Vagina (tissue), 2 donors: ENCODE data around the gene FADS2. TPM values are rescaled to one million over a fixed set of nuclear protein-coding genes. Genes with fewer than 3 reads are reported as not detected.
A peak's percentile ranks its signal among the peaks of the same experiment; 100 is the strongest.

ENCODE experiments used
- DNase-seq, 2 donors: peaks; one replicate each; pipeline ENCODE4 v3.0.0-alpha.2; 2017; ENCODE audit errors: extremely low spot score in 2 of 2
- H3K27ac ChIP-seq: fragments of 200-600 bp; sonication (generic); one replicate; pipeline ENCODE4 v1.5.1; 2019
- H3K27me3 ChIP-seq: fragments of 200-600 bp; sonication (generic); one replicate; pipeline ENCODE4 v1.5.1; 2019
- H3K36me3 ChIP-seq, 2 donors: fragments of 200-600 bp; sonication (generic); one replicate each; pipeline ENCODE4 v1.5.1; 2017 to 2019
- H3K4me1 ChIP-seq: fragments of 200-600 bp; sonication (generic); one replicate; pipeline ENCODE4 v1.5.1; 2019
- H3K4me3 ChIP-seq, 2 donors: fragments of 200-600 bp; sonication (generic); 1 replicate in 1 of 2; 2 replicates in 1 of 2; pipeline ENCODE4 v1.5.1; 2016 to 2019
- H3K9me3 ChIP-seq: fragments of 200-600 bp; sonication (generic); one replicate; pipeline ENCODE4 v1.5.1; 2019
- CTCF ChIP-seq, 3 experiments: fragments of 450-650 bp in 2 of 3; fragments of 200-600 bp in 1 of 3; sonication (generic) in 1 of 3; IDR thresholded peaks; one replicate each; pipeline ENCODE4 v1.5.1; 2017 to 2019; ENCODE audit warnings: antibody characterized with exemption in 3 of 3, mild to moderate bottlenecking in 2 of 3, moderate library complexity in 2 of 3
- POLR2A ChIP-seq, 2 donors: fragments of 450-650 bp; IDR thresholded peaks; one replicate each; pipeline ENCODE4 v1.6.1; 2017; ENCODE audit warnings: antibody characterized with exemption in 2 of 2, mild to moderate bottlenecking in 2 of 2, moderate library complexity in 2 of 2
- POLR2AphosphoS5 ChIP-seq, 2 donors: sonication (generic); formaldehyde crosslinking; IDR thresholded peaks; one replicate each; pipeline ENCODE4 v1.9.0; 2017; ENCODE audit warnings: antibody characterized with exemption in 2 of 2, mild to moderate bottlenecking in 2 of 2, low read depth in 1 of 2; ENCODE audit not compliant: insufficient read depth in 1 of 2
- intact Hi-C: fragments of 100-400 bp; cut with DNase I; formaldehyde crosslinking; loops from one replicate; pipeline ENCODE4 v1.15.1; 2023
- total RNA-seq: library from RNA; depleted of rRNA; stranded (reverse); fragments of >200 nt; gene quantifications from one replicate; pipeline ENCODE4 v1.2.3, GENCODE V29; 2016

FADS2 gene
- total RNA-seq, 1 donor from 2014 or later, result 25.5 TPM

- Histone ChIP-seq H3K4me1 (no peaks in the 10 kb centered on the region), H3K9me3 (no peaks in the 10 kb centered on the region), H3K27ac (no peak overlapping the region), H3K36me3 (peaks cover 0 to 44% of the 10 kb centered on the region in 2 donors), H3K27me3 (no peaks in the 10 kb centered on the region), H3K4me3 (no peak overlapping the region)
- no peak for DNase-seq
- no peak for TF ChIP-seq POLR2A (IDR thresholded peaks at IDR 0.05)
- no peak for TF ChIP-seq CTCF (IDR thresholded peaks at IDR 0.05)
- no peak for TF ChIP-seq POLR2AphosphoS5 (IDR thresholded peaks at IDR 0.05; ENCODE audit: insufficient read depth in 1 of 2, low read depth in 1 of 2)
- intact Hi-C loops, result no loop called here
These were observed 43.6 kb upstream of the FADS2 start for GRCh38 chr11:61784506-61784805.

GRCh38 chr11:61785837-61786402 lies 42.2 kb upstream of the FADS2 start:
- no peaks in the 10 kb centered on the region for H3K27me3 ChIP-seq
- peaks cover 11% of the 10 kb centered on the region for H3K4me1 ChIP-seq
- TF ChIP-seq POLR2AphosphoS5 (IDR thresholded peaks at IDR 0.05; ENCODE audit: insufficient read depth in 1 of 2, low read depth in 1 of 2) (no peak), POLR2A (IDR thresholded peaks at IDR 0.05) (no peak), CTCF (IDR thresholded peaks at IDR 0.05) (no peak)
- intact Hi-C loops, result loop anchor here (5.0 kb wide), 1 partner anchor 161 kb away; no protein-coding TSS in a partner anchor
- H3K9me3 ChIP-seq, result no peaks in the 10 kb centered on the region
- H3K36me3 ChIP-seq, result peaks cover 0 to 53% of the 10 kb centered on the region in 2 donors
- no peak for DNase-seq
- H3K4me3 ChIP-seq, result no peak overlapping the region
- H3K27ac ChIP-seq, result no peak overlapping the region

DNA sequence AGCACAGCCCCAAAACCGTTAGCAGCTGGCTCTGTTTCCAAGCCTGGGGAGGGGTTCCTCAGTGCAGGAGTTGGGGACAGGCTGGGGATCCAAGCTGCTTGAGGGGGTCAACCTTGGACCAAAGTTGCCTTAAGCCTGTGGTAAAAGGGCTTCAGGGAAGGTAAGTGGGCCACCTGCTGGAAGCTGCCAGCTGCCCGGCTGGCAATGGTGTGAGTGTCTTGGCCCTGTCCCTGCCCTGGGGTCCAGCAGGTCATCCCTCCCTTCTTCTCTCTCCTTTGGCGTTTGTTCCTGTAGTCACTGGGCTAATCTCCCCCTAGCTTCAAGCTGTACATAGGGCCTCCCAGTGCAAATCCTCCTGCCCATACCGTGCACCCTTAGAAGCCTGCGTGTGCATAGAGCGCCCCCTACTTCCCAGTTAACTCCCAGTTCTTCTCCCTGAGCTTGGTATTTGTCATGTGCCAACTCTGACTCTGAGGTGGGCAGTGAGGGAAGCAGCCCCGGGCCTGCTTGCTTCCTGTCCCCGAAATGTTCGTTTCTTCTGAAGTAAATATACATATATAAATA lies 40.1 kb upstream of the FADS2 start:
- no peak for TF ChIP-seq CTCF (IDR thresholded peaks at IDR 0.05)
- TF ChIP-seq POLR2A (IDR thresholded peaks at IDR 0.05), result no peak
- TF ChIP-seq POLR2AphosphoS5 (IDR thresholded peaks at IDR 0.05; ENCODE audit: insufficient read depth in 1 of 2, low read depth in 1 of 2), result no peak
- Histone ChIP-seq H3K4me3 (no peak overlapping the region), H3K9me3 (no peaks in the 10 kb centered on the region), H3K4me1 (peaks cover 26% of the 10 kb centered on the region), H3K27me3 (no peaks in the 10 kb centered on the region), H3K27ac (no peak overlapping the region), H3K36me3 (peaks cover 0 to 53% of the 10 kb centered on the region in 2 donors)
- intact Hi-C loops, result loop anchor here (5.0 kb wide), 1 partner anchor 159 kb away; no protein-coding TSS in a partner anchor
- DNase-seq, result no peak

DNA sequence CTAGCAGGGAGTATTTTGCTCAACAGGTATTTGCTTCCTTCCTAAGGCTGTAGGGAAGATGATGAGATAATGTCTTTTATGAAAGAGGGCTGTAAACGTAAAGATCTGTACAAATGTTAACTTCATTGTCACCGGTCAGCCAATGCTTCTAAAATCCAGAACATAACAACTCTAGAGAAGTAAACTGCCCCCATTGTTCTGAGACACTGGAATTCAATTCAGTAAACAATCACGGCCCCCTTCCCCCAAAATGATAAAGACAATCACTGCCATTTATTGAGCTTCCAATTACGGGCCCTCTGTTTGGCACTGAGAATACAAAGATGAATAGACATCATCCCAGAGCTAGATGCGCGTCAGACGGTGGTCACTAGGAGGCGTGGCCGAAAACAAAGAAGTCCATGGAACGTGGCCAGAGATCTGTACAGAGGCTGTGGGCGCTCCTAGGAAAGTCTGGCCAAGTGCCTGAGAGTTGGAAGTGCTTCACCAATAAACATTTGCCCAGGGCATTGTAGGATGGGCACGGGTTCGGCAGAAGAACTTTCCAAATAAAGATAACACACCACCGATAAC lies 36.3 kb upstream of the FADS2 start:
- no peak for DNase-seq
- H3K36me3 ChIP-seq, result peaks cover 0 to 36% of the 10 kb centered on the region in 2 donors
- H3K4me1 ChIP-seq, result peaks cover 35% of the 10 kb centered on the region
- peak overlapping the region; percentile 79 to 84 for H3K4me3 ChIP-seq
- intact Hi-C loops, result loop anchor here (10.0 kb wide), 2 partner anchors 103 to 313 kb away; partner anchors contain the start of gene FADS3
- H3K27me3 ChIP-seq, result no peaks in the 10 kb centered on the region
- no peaks in the 10 kb centered on the region for H3K9me3 ChIP-seq
- peak overlapping the region; percentile 96 for H3K27ac ChIP-seq
- TF ChIP-seq POLR2AphosphoS5 (IDR thresholded peaks at IDR 0.05; ENCODE audit: insufficient read depth in 1 of 2, low read depth in 1 of 2) (no peak), POLR2A (IDR thresholded peaks at IDR 0.05) (no peak), CTCF (IDR thresholded peaks at IDR 0.05) (no peak)
